Trophoblast cell (in vitro differentiated cells and primary cell): Measurements from ENCODE around the gene TNFRSF21.

Source experiments
- DNase-seq, 2 donors: peaks; one replicate each; pipeline ENCODE4 v3.0.0-alpha.2; 2016
- H2AFZ ChIP-seq: 2 replicates; pipeline ENCODE4 v1.6.1; 2013; ENCODE audit warnings: low read length, moderate library complexity, mild to moderate bottlenecking; ENCODE audit not compliant: insufficient read depth, poor library complexity
- H2AK5ac ChIP-seq: 2 replicates; pipeline ENCODE4 v1.6.1; 2013; ENCODE audit warnings: mild to moderate bottlenecking, low read length
- H2BK120ac ChIP-seq: 2 replicates; pipeline ENCODE4 v1.6.1; 2013; ENCODE audit warnings: low read length, mild to moderate bottlenecking, moderate library complexity; ENCODE audit not compliant: insufficient read depth, poor library complexity
- H2BK12ac ChIP-seq: 2 replicates; pipeline ENCODE4 v1.6.1; 2013; ENCODE audit warnings: mild to moderate bottlenecking, low read length, moderate library complexity
- H2BK5ac ChIP-seq: 2 replicates; pipeline ENCODE4 v1.6.1; 2013; ENCODE audit warnings: low read length, low read depth, moderate library complexity, mild to moderate bottlenecking; ENCODE audit not compliant: poor library complexity
- H3K14ac ChIP-seq: 2 replicates; pipeline ENCODE4 v1.6.1; 2013; ENCODE audit warnings: mild to moderate bottlenecking, low read length
- H3K18ac ChIP-seq: 2 replicates; pipeline ENCODE4 v1.6.1; 2013; ENCODE audit warnings: mild to moderate bottlenecking, low read length
- H3K23ac ChIP-seq: 2 replicates; pipeline ENCODE4 v1.6.1; 2013; ENCODE audit warnings: low read length
- H3K27ac ChIP-seq: 2 replicates; pipeline ENCODE4 v1.5.1; 2013; ENCODE audit warnings: low read depth, mild to moderate bottlenecking, inconsistent platforms, low read length, moderate library complexity
- H3K27me3 ChIP-seq: 2 replicates; pipeline ENCODE4 v1.6.1; 2013; ENCODE audit warnings: inconsistent platforms, mild to moderate bottlenecking, low read length, moderate library complexity; ENCODE audit not compliant: insufficient read depth
- H3K36me3 ChIP-seq, 2 experiments: 1 replicate in 1 of 2; 2 replicates in 1 of 2; pipeline ENCODE4 v1.6.1; 2013; ENCODE audit warnings: low read length in 2 of 2, mild to moderate bottlenecking in 2 of 2, moderate library complexity in 1 of 2; ENCODE audit not compliant: insufficient read depth in 2 of 2, control insufficient read depth in 1 of 2
- H3K4ac ChIP-seq: 2 replicates; pipeline ENCODE4 v1.6.1; 2013; ENCODE audit warnings: low read depth, mild to moderate bottlenecking, low read length, moderate library complexity
- H3K4me1 ChIP-seq, 2 experiments: 1 replicate in 1 of 2; 2 replicates in 1 of 2; pipeline ENCODE4 v1.6.1; 2013; ENCODE audit warnings: low read length in 2 of 2, mild to moderate bottlenecking in 2 of 2, moderate library complexity in 1 of 2; ENCODE audit not compliant: insufficient read depth in 2 of 2, control insufficient read depth in 1 of 2
- H3K4me2 ChIP-seq: 2 replicates; pipeline ENCODE4 v1.6.1; 2013; ENCODE audit warnings: inconsistent platforms, mild to moderate bottlenecking, low read length, moderate library complexity
- H3K4me3 ChIP-seq: 2 replicates; pipeline ENCODE4 v1.5.1; 2013; ENCODE audit warnings: mild to moderate bottlenecking, low read depth, low read length, inconsistent platforms
- H3K79me1 ChIP-seq: one replicate; pipeline ENCODE4 v1.6.1; 2013; ENCODE audit warnings: low read length
- H3K79me2 ChIP-seq: 2 replicates; pipeline ENCODE4 v1.6.1; 2013; ENCODE audit warnings: low read length, mild to moderate bottlenecking; ENCODE audit not compliant: control insufficient read depth, insufficient read depth, poor library complexity
- H3K9ac ChIP-seq: 2 replicates; pipeline ENCODE4 v1.6.1; 2013; ENCODE audit warnings: mild to moderate bottlenecking, low read length
- H3K9me3 ChIP-seq: 2 replicates; pipeline ENCODE4 v1.6.1; 2013; ENCODE audit warnings: low read depth, mild to moderate bottlenecking, control low read depth, inconsistent platforms, low read length; ENCODE audit not compliant: insufficient read depth
- H4K12ac ChIP-seq: 2 replicates; pipeline ENCODE4 v1.6.1; 2013; ENCODE audit warnings: low read depth, mild to moderate bottlenecking, low read length, moderate library complexity
- H4K8ac ChIP-seq: 2 replicates; pipeline ENCODE4 v1.6.1; 2013; ENCODE audit warnings: low read depth, mild to moderate bottlenecking, low read length, moderate library complexity
- H4K91ac ChIP-seq: one replicate; pipeline ENCODE4 v1.6.1; 2013; ENCODE audit warnings: low read depth, mild to moderate bottlenecking, low read length, moderate library complexity
- WGBS: extraction: QIAGEN DNeasy Blood & Tissue Kit; methylation state at CpG from one replicate; pipeline ENCODE4 v1.1.7; 2013; ENCODE audit warnings: missing lambda C conversion rate; ENCODE audit not compliant: insufficient read length, insufficient coverage; ENCODE audit errors: extremely low coverage; 5-methylcytosine and 5-hydroxymethylcytosine counted together

TNFRSF21 gene

DNA sequence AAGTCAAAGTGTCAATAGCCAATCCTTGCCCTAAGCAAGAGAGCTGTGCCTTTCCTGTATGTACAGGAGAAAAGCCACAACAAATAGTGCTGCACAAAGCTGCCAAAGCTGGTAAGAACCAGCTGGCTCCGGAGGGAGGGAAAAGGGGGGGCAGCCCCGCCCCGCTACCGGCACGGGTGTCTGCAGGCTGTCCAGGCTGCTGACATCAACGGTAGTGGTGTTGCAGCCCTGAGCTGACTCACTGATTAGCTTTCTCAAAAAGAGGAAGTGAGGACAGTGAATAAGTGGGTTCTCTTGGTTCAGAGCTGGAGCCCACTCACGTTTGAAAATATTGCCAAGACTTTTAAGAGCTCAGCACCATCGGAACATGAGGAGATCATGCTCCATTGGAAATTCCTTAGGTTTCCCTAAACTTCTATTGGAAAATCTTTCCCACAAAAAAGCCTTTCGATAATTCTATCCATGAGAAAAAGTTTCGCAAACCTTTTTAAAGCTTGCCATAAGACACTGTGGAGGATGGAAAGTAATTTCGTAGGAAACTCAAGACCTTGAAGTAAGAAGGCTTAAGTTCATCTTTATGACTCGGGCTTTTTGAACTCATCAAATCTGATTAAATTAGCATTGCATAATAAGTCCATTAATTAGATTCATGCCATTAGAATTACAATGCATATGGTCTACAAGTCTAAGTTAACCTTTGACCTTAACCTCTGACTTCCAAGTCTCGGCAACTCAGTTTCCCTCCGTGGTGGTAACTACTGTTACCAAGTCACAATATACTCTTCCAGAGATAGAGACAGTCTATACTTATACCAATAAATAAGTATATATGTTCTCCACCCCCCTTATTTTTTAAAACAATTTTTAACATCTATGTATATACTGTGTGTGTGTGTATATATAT, 67.0 kb downstream of the TNFRSF21 start:
- Histone ChIP-seq H3K14ac (no peak overlapping the region), H3K18ac (no peak overlapping the region), H3K27me3 (no peaks in the 10 kb centered on the region), H3K79me1 (peaks cover 4% of the 10 kb centered on the region), H2BK12ac (no peak overlapping the region), H4K8ac (no peak overlapping the region), H4K12ac (no peak overlapping the region), H2AK5ac (no peak overlapping the region), H3K36me3 (peaks cover 0 to 14% of the 10 kb centered on the region in 2 experiments), H3K9ac (no peak overlapping the region), H3K4me2 (peak overlapping the region; percentile 44), H2BK5ac (no peak overlapping the region), H4K91ac (no peak overlapping the region), H3K79me2 (peaks cover 3% of the 10 kb centered on the region), H2BK120ac (no peak overlapping the region), H3K9me3 (no peaks in the 10 kb centered on the region), H3K4ac (no peak overlapping the region), H2AFZ (no peak overlapping the region), H3K4me1 (peaks cover 5 to 13% of the 10 kb centered on the region in 2 experiments), H3K27ac (peak overlapping the region; percentile 71), H3K23ac (no peak overlapping the region), H3K4me3 (no peak overlapping the region)
- peak; percentile 42 to 53 for DNase-seq
- WGBS = no CpG with 5 or more reads among the region's 14 CpGs

DNA sequence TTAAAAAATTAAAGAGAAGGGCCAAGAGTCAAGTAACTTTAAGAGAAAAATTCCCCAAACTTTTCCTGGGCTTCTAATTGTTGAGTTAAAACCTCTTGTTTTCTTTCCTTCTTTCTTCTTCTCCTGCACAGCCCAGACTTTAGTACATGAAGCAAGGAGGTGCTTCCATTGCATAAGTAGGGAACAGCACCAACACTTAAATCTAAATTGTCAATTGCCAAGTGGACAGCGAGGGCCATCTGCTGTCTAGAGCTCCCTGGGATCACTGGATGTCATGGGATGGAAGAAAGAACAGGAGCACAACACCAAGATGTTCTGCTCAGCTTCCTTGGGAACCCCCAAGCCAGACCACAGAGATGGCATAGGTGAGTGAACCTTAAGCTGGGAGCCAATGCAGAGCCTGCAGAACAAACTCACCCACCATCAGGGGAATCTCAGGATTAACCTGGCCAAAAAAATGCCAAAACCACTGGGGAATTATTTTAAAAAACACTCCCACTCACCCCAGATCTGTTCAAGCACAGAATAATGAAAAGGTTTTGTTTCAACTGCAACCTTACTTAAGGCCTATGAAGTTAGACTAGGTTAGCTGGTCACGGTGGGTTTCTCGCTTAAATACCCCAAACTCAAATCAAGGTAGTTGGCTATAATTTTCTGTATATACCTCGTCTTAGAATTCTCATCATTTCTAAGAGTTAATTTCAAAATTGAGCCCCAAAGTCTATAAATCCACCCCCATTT, 67.8 kb downstream of the TNFRSF21 start:
- H3K9ac ChIP-seq = no peak overlapping the region
- H3K27ac ChIP-seq = peak overlapping the region; percentile 71
- no peak for DNase-seq
- peak overlapping the region; percentile 16 for H2BK120ac ChIP-seq
- no CpG with 5 or more reads among the region's 4 CpGs for WGBS
- H3K23ac ChIP-seq = no peak overlapping the region
- H3K4me3 ChIP-seq = no peak overlapping the region
- no peaks in the 10 kb centered on the region for H3K27me3 ChIP-seq
- H4K8ac ChIP-seq = peak overlapping the region; percentile 15
- peak overlapping the region; percentile 44 for H3K4me2 ChIP-seq
- H3K4ac ChIP-seq = peak overlapping the region; percentile 77
- peaks cover 0 to 14% of the 10 kb centered on the region in 2 experiments for H3K36me3 ChIP-seq
- no peak overlapping the region for H2AFZ ChIP-seq
- H2BK12ac ChIP-seq = peak overlapping the region; percentile 55
- H4K12ac ChIP-seq = no peak overlapping the region
- peak overlapping the region; percentile 78 for H2BK5ac ChIP-seq
- peaks cover 4% of the 10 kb centered on the region for H3K79me1 ChIP-seq
- H3K18ac ChIP-seq = peak overlapping the region; percentile 74
- peak overlapping the region; percentile 77 for H4K91ac ChIP-seq
- no peak overlapping the region for H3K14ac ChIP-seq
- peaks cover 5 to 13% of the 10 kb centered on the region in 2 experiments for H3K4me1 ChIP-seq
- peaks cover 1% of the 10 kb centered on the region for H3K79me2 ChIP-seq
- no peaks in the 10 kb centered on the region for H3K9me3 ChIP-seq
- peak overlapping the region; percentile 87 for H2AK5ac ChIP-seq

DNA sequence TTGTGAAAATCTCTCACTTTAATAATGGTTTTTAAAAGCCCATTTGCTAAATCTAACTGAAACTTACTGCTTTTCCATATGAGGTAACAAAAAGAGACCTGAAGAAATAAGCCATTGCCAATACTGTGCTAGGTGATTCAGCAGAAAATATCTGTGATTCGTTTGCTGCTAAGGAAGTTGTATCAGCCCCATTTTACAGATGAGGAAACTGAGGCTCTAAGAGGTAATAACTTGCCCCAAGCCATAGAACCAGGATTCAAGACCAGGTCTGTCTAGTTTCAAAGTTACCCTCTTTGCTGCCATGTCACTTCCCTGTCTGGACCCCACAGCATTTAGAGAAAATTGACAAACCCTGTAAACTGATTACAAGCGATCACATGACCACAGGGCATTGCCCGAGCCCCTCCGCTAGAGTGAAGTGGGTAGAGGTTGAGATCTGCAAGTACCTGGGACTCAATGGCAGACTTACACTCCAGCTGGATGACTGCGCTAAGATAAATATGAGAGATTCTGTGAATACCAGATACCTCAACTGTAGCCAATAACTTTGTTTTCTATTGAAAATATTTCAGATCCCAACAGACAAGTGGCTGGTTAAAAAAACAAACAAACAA, 69.3 kb downstream of the TNFRSF21 start:
- Histone ChIP-seq H4K12ac (no peak overlapping the region), H3K23ac (no peak overlapping the region), H3K27me3 (no peaks in the 10 kb centered on the region), H3K4me2 (no peak overlapping the region), H3K4me1 (peaks cover 8 to 20% of the 10 kb centered on the region in 2 experiments), H2BK120ac (no peak overlapping the region), H4K91ac (peak overlapping the region; percentile 4), H3K18ac (peak overlapping the region; percentile 72), H4K8ac (peak overlapping the region; percentile 4), H2AFZ (no peak overlapping the region), H3K4me3 (no peak overlapping the region), H3K36me3 (peaks cover 0 to 15% of the 10 kb centered on the region in 2 experiments), H3K9me3 (no peaks in the 10 kb centered on the region), H3K79me1 (peaks cover 4% of the 10 kb centered on the region), H3K27ac (peak overlapping the region; percentile 33), H2AK5ac (no peak overlapping the region), H3K79me2 (peaks cover 1% of the 10 kb centered on the region), H3K14ac (no peak overlapping the region), H2BK5ac (no peak overlapping the region), H3K9ac (no peak overlapping the region), H2BK12ac (peak overlapping the region; percentile 54), H3K4ac (peak overlapping the region; percentile 64)
- no CpG with 5 or more reads among the region's 5 CpGs for WGBS
- no peak for DNase-seq

DNA sequence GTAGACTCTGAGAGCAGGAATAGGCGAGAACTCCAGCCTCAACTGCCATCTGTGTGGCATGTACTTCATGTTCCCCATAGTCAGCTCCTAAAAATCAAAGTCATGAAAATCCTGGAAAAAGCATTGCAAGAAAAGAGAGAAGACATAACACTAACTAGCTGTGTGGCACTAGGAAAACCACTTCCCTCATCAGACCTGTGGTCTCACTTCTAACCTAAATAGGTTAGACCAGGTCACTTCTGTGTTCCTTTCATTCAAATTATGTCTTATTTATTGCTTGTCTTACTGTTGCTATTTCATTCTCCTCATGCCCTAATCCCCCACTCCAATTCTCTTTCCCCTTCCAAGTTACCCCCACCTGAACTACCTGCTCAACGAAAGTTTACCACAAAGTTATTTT, 70.2 kb downstream of the TNFRSF21 start:
- Histone ChIP-seq H3K9me3 (no peaks in the 10 kb centered on the region), H2AK5ac (no peak overlapping the region), H4K12ac (no peak overlapping the region), H3K79me2 (peaks cover 1% of the 10 kb centered on the region), H3K4me3 (no peak overlapping the region), H3K4me1 (peaks cover 8 to 20% of the 10 kb centered on the region in 2 experiments), H3K18ac (no peak overlapping the region), H4K91ac (no peak overlapping the region), H2AFZ (no peak overlapping the region), H3K79me1 (peaks cover 4% of the 10 kb centered on the region), H3K4ac (no peak overlapping the region), H3K27me3 (no peaks in the 10 kb centered on the region), H2BK5ac (no peak overlapping the region), H2BK120ac (peak overlapping the region; percentile 53), H3K23ac (no peak overlapping the region), H2BK12ac (no peak overlapping the region), H3K27ac (peak overlapping the region; percentile 41), H3K36me3 (peaks cover 2 to 16% of the 10 kb centered on the region in 2 experiments), H4K8ac (no peak overlapping the region), H3K4me2 (no peak overlapping the region), H3K14ac (no peak overlapping the region), H3K9ac (no peak overlapping the region)
- no CpG with 5 or more reads among the region's 2 CpGs for WGBS
- DNase-seq = no peak
